OCI-LY7 (cell line): Measurements from ENCODE around the gene MARCHF7. TPM values are rescaled to one million over a fixed set of nuclear protein-coding genes. Genes with fewer than 3 reads are reported as not detected.
"Not testable (repeated sequence)": the region's sequence is repeated elsewhere in the genome, so short reads cannot be mapped to it uniquely, and the experiment has no call there.

Experiments used
- BruUV-seq: library from RNA; stranded (reverse); fragments of 400-500 nt; replicated peaks from 2 replicates; lab custom pipeline; 2021; lab: Mats Ljungman, UMichigan
- CTCF ChIA-PET: fragments of 300-600 bp; sonication (Branson Sonifier 250); formaldehyde crosslinking; loops from one replicate; lab custom pipeline; 2022; ENCODE audit warnings: antibody characterized with exemption; ENCODE audit not compliant: unreplicated experiment; lab: Charles Lee
- POLR2A ChIA-PET: fragments of 300-600 bp; sonication (Branson Sonifier 250); formaldehyde crosslinking; loops from one replicate; lab custom pipeline; 2022; ENCODE audit warnings: antibody characterized with exemption; lab: Charles Lee
- DNase-seq: peaks from one replicate; pipeline ENCODE4 v3.0.0-alpha.2; 2015; ENCODE audit warnings: low spot score
- H2AFZ ChIP-seq: fragments of 200-600 bp; sonication (generic), shearing (Covaris generic); 2 replicates; pipeline ENCODE4 v1.6.1; 2014; ENCODE audit warnings: mild to moderate bottlenecking, antibody characterized with exemption, low read length, moderate library complexity
- H3K27ac ChIP-seq: fragments of 200-600 bp; sonication (generic); 2 replicates; pipeline ENCODE4 v1.5.1; 2014; ENCODE audit warnings: mixed run types, low read depth, mild to moderate bottlenecking, moderate library complexity, low read length, inconsistent platforms; ENCODE audit not compliant: poor library complexity, severe bottlenecking
- H3K36me3 ChIP-seq: fragments of 200-600 bp; sonication (generic); 2 replicates; pipeline ENCODE4 v1.6.1; 2014; ENCODE audit warnings: mild to moderate bottlenecking, antibody characterized with exemption, low read length, moderate library complexity, mixed read lengths; ENCODE audit not compliant: insufficient read depth
- H3K4me1 ChIP-seq: fragments of 200-600 bp; sonication (generic); 2 replicates; pipeline ENCODE4 v1.5.1; 2014; ENCODE audit warnings: mild to moderate bottlenecking, low read length; ENCODE audit not compliant: insufficient read depth, poor library complexity, severe bottlenecking
- H3K4me2 ChIP-seq: fragments of 200-600 bp; sonication (generic); 2 replicates; pipeline ENCODE4 v1.6.1; 2014; ENCODE audit warnings: mild to moderate bottlenecking, low read length
- H3K4me3 ChIP-seq: fragments of 200-600 bp; sonication (generic); 2 replicates; pipeline ENCODE4 v1.5.1; 2014; ENCODE audit warnings: mild to moderate bottlenecking, low read depth, low read length; ENCODE audit not compliant: poor library complexity, severe bottlenecking
- H3K79me2 ChIP-seq: fragments of 200-600 bp; sonication (generic); 2 replicates; pipeline ENCODE4 v1.6.1; 2016; ENCODE audit warnings: low read depth, mild to moderate bottlenecking, low read length, moderate library complexity, mixed read lengths; ENCODE audit not compliant: insufficient read depth
- H3K9me2 ChIP-seq: fragments of 200-600 bp; sonication (generic); 2 replicates; pipeline ENCODE4 v1.6.1; 2016; ENCODE audit warnings: mild to moderate bottlenecking, low read length, mixed read lengths; ENCODE audit not compliant: insufficient read depth
- H3K9me3 ChIP-seq: fragments of 200-600 bp; sonication (generic); 2 replicates; pipeline ENCODE4 v1.6.1; 2014; ENCODE audit warnings: mild to moderate bottlenecking, mixed run types, low read length, mixed read lengths
- H4K20me1 ChIP-seq: fragments of 200-600 bp; sonication (generic); 2 replicates; pipeline ENCODE4 v1.6.1; 2014; ENCODE audit warnings: mild to moderate bottlenecking, antibody characterized with exemption, low read length, moderate library complexity, mixed read lengths; ENCODE audit not compliant: insufficient read depth
- EZH2phosphoT487 ChIP-seq: fragments of 200-600 bp; sonication (generic); IDR thresholded peaks from 2 replicates; pipeline ENCODE4 v1.6.1; 2018; ENCODE audit warnings: low read depth, borderline replicate concordance, mild to moderate bottlenecking, mixed run types, antibody characterized with exemption, low read length, moderate library complexity, mixed read lengths
- intact Hi-C: fragments of 100-400 bp; cut with micrococcal nuclease; formaldehyde crosslinking; loops from one replicate; pipeline ENCODE4 v1.10.0; 2022; ENCODE audit not compliant: unreplicated experiment
- total RNA-seq, 2 experiments: library from RNA; depleted of rRNA in 1 of 2; stranded (reverse); fragments of >200 nt in 1 of 2; shearing (Covaris generic) in 1 of 2; gene quantifications; 2 replicates each; pipeline ENCODE4 v1.2.3, GENCODE V29; 2014 to 2022
- TF ChIP-seq, protein P1 (sequence below): fragments of 200-600 bp; sonication (generic); conservative IDR thresholded peaks from 2 replicates; pipeline ENCODE4 v1.5.1; 2014; ENCODE audit warnings: mild to moderate bottlenecking, antibody characterized with exemption, low read length, moderate library complexity, mixed read lengths

The MARCHF7 gene
- total RNA-seq, 2 experiments from 2014 or later, result 48.8 to 69.6 TPM

DNA sequence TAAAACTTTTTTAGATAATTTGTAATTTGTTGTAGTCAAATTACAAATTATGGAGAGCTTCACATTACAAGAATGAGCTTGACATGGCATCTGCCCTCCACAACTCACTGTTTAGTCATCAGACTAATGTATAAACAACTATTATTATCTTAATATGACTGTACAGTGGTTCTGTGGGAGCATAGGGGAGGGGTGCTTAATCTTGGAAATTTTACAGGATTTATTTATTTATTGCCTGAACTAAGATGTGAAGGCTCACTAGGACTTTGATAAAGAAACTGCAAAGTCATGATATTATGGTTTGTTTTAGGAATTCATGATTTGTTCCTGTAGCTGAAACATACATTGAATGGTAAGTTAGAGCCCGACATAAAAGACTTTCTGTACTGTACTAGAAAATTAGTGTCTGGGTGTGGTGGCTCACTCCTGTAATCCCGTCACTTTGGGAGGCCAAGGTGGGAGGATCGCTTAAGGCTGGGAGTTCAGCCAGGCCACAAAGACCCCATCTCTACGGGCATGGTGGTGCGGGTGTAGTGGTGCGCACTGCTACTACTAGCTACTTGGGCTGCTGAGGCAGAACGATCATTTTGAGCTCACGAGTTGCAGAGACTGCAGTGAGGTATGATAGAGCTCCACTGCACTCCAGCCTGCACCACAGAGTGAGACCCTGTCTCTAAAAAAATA, 2.1 kb downstream of the MARCHF7 start:
- no peak overlapping the region for H2AFZ ChIP-seq
- peak overlapping the region; percentile 86 for H3K27ac ChIP-seq
- H3K4me3 ChIP-seq, result peak overlapping the region; percentile 91
- peaks cover 82% of the 10 kb centered on the region for H3K79me2 ChIP-seq
- ChIA-PET CTCF (interaction anchor here (0.6 to 1.0 kb wide), 2 partner anchors 9 to 400 kb away, joined by 4 to 5 read pairs; no protein-coding TSS in a partner anchor), POLR2A (interaction anchor here (0.7 to 2.1 kb wide), 7 partner anchors 9 to 45 kb away, joined by 3 to 7 read pairs (median 5); no protein-coding TSS in a partner anchor)
- peaks cover 50% of the 10 kb centered on the region for H4K20me1 ChIP-seq
- DNase-seq, result peak; percentile 10
- H3K4me2 ChIP-seq, result peak overlapping the region; percentile 86
- H3K36me3 ChIP-seq, result peaks cover 56% of the 10 kb centered on the region
- TF ChIP-seq, protein P1, sequence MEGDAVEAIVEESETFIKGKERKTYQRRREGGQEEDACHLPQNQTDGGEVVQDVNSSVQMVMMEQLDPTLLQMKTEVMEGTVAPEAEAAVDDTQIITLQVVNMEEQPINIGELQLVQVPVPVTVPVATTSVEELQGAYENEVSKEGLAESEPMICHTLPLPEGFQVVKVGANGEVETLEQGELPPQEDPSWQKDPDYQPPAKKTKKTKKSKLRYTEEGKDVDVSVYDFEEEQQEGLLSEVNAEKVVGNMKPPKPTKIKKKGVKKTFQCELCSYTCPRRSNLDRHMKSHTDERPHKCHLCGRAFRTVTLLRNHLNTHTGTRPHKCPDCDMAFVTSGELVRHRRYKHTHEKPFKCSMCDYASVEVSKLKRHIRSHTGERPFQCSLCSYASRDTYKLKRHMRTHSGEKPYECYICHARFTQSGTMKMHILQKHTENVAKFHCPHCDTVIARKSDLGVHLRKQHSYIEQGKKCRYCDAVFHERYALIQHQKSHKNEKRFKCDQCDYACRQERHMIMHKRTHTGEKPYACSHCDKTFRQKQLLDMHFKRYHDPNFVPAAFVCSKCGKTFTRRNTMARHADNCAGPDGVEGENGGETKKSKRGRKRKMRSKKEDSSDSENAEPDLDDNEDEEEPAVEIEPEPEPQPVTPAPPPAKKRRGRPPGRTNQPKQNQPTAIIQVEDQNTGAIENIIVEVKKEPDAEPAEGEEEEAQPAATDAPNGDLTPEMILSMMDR, result no peak
- no peak for TF ChIP-seq EZH2phosphoT487
- peaks cover 5% of the 10 kb centered on the region; the same call in 1 of the 2 replicates for H3K9me3 ChIP-seq
- BruUV-seq, result no TSS peak
- H3K4me1 ChIP-seq, result peaks cover 45% of the 10 kb centered on the region
- H3K9me2 ChIP-seq, result no peaks in the 10 kb centered on the region
- intact Hi-C loops, result loop anchor here (10.0 kb wide), 1 partner anchor 1840 kb away; the partner anchor contains the start of gene ACVR1

DNA sequence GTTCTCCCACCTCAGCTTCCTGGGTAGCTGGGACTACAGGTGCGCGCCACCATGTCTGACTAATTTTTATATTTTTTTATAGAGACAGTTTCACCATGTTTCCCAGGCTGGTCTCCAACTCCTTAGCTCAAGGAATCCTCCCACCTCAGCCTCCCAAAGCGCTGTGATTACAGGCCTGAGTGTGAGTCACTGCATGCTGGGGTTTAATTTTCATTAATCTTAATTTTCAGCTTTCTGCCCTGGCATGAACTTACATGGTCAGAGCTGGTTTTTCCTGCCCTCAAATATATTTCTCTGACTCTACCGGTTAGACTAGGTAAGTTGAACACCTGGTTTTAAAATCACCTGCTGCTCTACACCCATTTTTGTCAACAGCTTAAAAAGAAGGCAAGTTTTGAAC, 3.1 kb downstream of the MARCHF7 start:
- H3K36me3 ChIP-seq, result peaks cover 67% of the 10 kb centered on the region
- CTCF ChIA-PET, result no interaction called here
- H3K9me3 ChIP-seq, result peaks cover 5% of the 10 kb centered on the region; the same call in 1 of the 2 replicates
- H3K79me2 ChIP-seq, result peaks cover 92% of the 10 kb centered on the region
- POLR2A ChIA-PET, result interaction anchor here (0.7 to 2.1 kb wide), 9 partner anchors 8 to 1445 kb away, joined by 3 to 7 read pairs (median 5); partner anchors contain the start of gene TANK
- intact Hi-C loops, result loop anchor here (10.0 kb wide), 1 partner anchor 1841 kb away; the partner anchor contains the start of gene ACVR1
- H3K4me3 ChIP-seq, result peak overlapping the region; percentile 91
- H2AFZ ChIP-seq, result no peak overlapping the region
- no peak for TF ChIP-seq EZH2phosphoT487
- TF ChIP-seq, protein P1, result no peak
- H4K20me1 ChIP-seq, result peaks cover 57% of the 10 kb centered on the region
- no peak overlapping the region for H3K27ac ChIP-seq
- peak overlapping the region; percentile 86 for H3K4me2 ChIP-seq
- peaks cover 45% of the 10 kb centered on the region for H3K4me1 ChIP-seq
- BruUV-seq, result no TSS peak
- no peak for DNase-seq
- H3K9me2 ChIP-seq, result no peaks in the 10 kb centered on the region

DNA sequence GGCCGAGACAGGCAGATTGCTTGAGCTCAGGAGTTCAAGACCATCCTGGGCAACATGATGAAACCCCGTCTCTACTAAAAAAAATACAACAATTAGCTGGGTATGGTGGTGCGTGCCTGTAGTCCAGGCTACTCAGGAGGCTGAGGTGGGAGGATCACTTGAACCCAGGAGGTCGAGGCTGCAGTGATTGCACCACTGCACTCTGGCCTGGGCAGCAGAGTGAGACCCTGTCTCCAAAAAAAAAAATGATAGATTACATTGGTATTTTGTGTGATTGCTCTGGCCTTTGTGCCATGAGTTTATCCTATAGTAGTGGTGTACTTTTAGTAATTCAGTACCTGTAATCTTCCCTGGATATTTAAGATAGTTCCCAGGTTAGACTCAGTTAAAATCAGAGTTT, 4.1 kb downstream of the MARCHF7 start:
- H3K4me3 ChIP-seq, CTCF ChIA-PET, DNase-seq, BruUV-seq, H3K27ac ChIP-seq, H3K9me3 ChIP-seq, H3K9me2 ChIP-seq, H2AFZ ChIP-seq: not testable (repeated sequence)
- Histone ChIP-seq H3K4me2 (0 out of 2 replicates have a peak overlapping the region, but pooled peaks have one; percentile 14), H3K36me3 (peaks cover 77% of the 10 kb centered on the region), H4K20me1 (peaks cover 60% of the 10 kb centered on the region), H3K79me2 (peaks cover 92% of the 10 kb centered on the region), H3K4me1 (peaks cover 36% of the 10 kb centered on the region)
- intact Hi-C loops, result loop anchor here (10.0 kb wide), 1 partner anchor 1842 kb away; the partner anchor contains the start of gene ACVR1
- POLR2A ChIA-PET, result interaction anchor here (0.8 to 2.1 kb wide), 3 partner anchors 13 to 433 kb away, joined by 3 to 7 read pairs (median 4); no protein-coding TSS in a partner anchor
